Colonic mucosa (tissue), 4 donors: ENCODE measurements around the gene FAM107A. TPM values are rescaled to one million over a fixed set of nuclear protein-coding genes. Genes with fewer than 3 reads are reported as not detected.

Source experiments
- DNase-seq: peaks from one replicate; pipeline ENCODE4 v3.0.0-alpha.2; 2020
- H3K27ac ChIP-seq: fragments of 200-600 bp; one replicate; pipeline ENCODE4 v1.8.0; 2021
- H3K27me3 ChIP-seq: fragments of 200-600 bp; one replicate; pipeline ENCODE4 v1.8.0; 2021
- H3K36me3 ChIP-seq: fragments of 200-600 bp; one replicate; pipeline ENCODE4 v1.8.0; 2021
- H3K4me1 ChIP-seq: fragments of 200-600 bp; one replicate; pipeline ENCODE4 v1.8.0; 2021; ENCODE audit warnings: mild to moderate bottlenecking
- H3K4me3 ChIP-seq: fragments of 200-600 bp; one replicate; pipeline ENCODE4 v1.8.0; 2021
- H3K9ac ChIP-seq, 2 donors: one replicate each; pipeline ENCODE4 v1.7.0; 2013; ENCODE audit warnings: control low read depth in 2 of 2, low read depth in 2 of 2, low read length in 2 of 2
- H3K9me3 ChIP-seq: fragments of 200-600 bp; one replicate; pipeline ENCODE4 v1.8.0; 2021
- CTCF ChIP-seq: fragments of 200-600 bp; IDR thresholded peaks from one replicate; pipeline ENCODE4 v1.8.0; 2022; ENCODE audit warnings: antibody characterized with exemption, mild to moderate bottlenecking
- intact Hi-C: fragments of 100-400 bp; cut with DNase I; formaldehyde crosslinking; loops from one replicate; pipeline ENCODE4 v1.14.1; 2022
- total RNA-seq, 2 donors: library from RNA; stranded (reverse); fragmentation: NEBNext Ultra II Directional in 1 of 2; extraction: Animal tissue kit (Norgen Biotek cat#: 25700) in 1 of 2; gene quantifications; one replicate each; pipeline ENCODE4 v1.2.1, GENCODE V29; 2021
- donor health status: healthy.
- donor health status: DM: no; HTN: no; CAD: no.
- donor health status: DM: no; HTN: no; CAD: no.

FAM107A gene
- total RNA-seq, 2 donors from 2014 or later = 2.2 to 5.1 TPM

GRCh38 chr3:58606693-58607092 lies 29.5 kb upstream of the FAM107A start:
- DNase-seq = no peak
- H3K4me3 ChIP-seq = no peak overlapping the region
- intact Hi-C loops = no loop called here
- H3K9ac ChIP-seq = no peak overlapping the region
- H3K27ac ChIP-seq = no peak overlapping the region
- H3K27me3 ChIP-seq = no peaks in the 10 kb centered on the region
- TF ChIP-seq CTCF = no peak
- no peaks in the 10 kb centered on the region for H3K36me3 ChIP-seq
- no peaks in the 10 kb centered on the region for H3K9me3 ChIP-seq
- no peaks in the 10 kb centered on the region for H3K4me1 ChIP-seq

GRCh38 chr3:58604031-58604430 lies 26.8 kb upstream of the FAM107A start:
- no peaks in the 10 kb centered on the region for H3K36me3 ChIP-seq
- H3K4me1 ChIP-seq = no peaks in the 10 kb centered on the region
- no peak overlapping the region for H3K27ac ChIP-seq
- no peaks in the 10 kb centered on the region for H3K9me3 ChIP-seq
- DNase-seq = no peak
- H3K4me3 ChIP-seq = no peak overlapping the region
- H3K9ac ChIP-seq = no peak overlapping the region
- intact Hi-C loops = no loop called here
- TF ChIP-seq CTCF = no peak
- no peaks in the 10 kb centered on the region for H3K27me3 ChIP-seq

GRCh38 chr3:58603606-58604005 lies 26.4 kb upstream of the FAM107A start:
- Histone ChIP-seq H3K9ac (no peak overlapping the region), H3K27ac (no peak overlapping the region), H3K36me3 (no peaks in the 10 kb centered on the region), H3K9me3 (no peaks in the 10 kb centered on the region), H3K4me3 (no peak overlapping the region), H3K27me3 (no peaks in the 10 kb centered on the region), H3K4me1 (no peaks in the 10 kb centered on the region)
- no peak for DNase-seq
- intact Hi-C loops = no loop called here
- no peak for TF ChIP-seq CTCF

- H3K9ac ChIP-seq = no peak overlapping the region
- H3K27me3 ChIP-seq = no peaks in the 10 kb centered on the region
- no peak overlapping the region for H3K4me3 ChIP-seq
- no peaks in the 10 kb centered on the region for H3K36me3 ChIP-seq
- intact Hi-C loops = no loop called here
- DNase-seq = no peak
- no peaks in the 10 kb centered on the region for H3K4me1 ChIP-seq
- no peak overlapping the region for H3K27ac ChIP-seq
- no peaks in the 10 kb centered on the region for H3K9me3 ChIP-seq
- TF ChIP-seq CTCF = no peak
Observed at GRCh38 chr3:58597770-58598310, 20.6 kb upstream of the FAM107A start.

- TF ChIP-seq CTCF = no peak
- Histone ChIP-seq H3K9ac (no peak overlapping the region), H3K9me3 (no peaks in the 10 kb centered on the region), H3K27me3 (no peaks in the 10 kb centered on the region), H3K27ac (no peak overlapping the region), H3K36me3 (no peaks in the 10 kb centered on the region), H3K4me3 (no peak overlapping the region), H3K4me1 (no peaks in the 10 kb centered on the region)
- no peak for DNase-seq
- intact Hi-C loops = no loop called here
Observed at GRCh38 chr3:58596834-58597518, 19.8 kb upstream of the FAM107A start.
